ENCODE data around the gene NUP93. TPM values are rescaled to one million over a fixed set of nuclear protein-coding genes. Genes with fewer than 3 reads are reported as not detected.

The NUP93 gene
- total and polyA plus RNA-seq, 2 of the 8 experiments (the other 6 are each of a cell fraction or from before 2014, with no cell fraction given): 147 to 201 TPM

GRCh38 chr16:56742030-56742984 is 12.4 kb downstream of the NUP93 start (continued):
- TF ChIP-seq NRF1 (IDR thresholded peaks at IDR 0.05; ENCODE audit: low read depth, low read length): no peak
- no peak for TF ChIP-seq RFX5 (IDR thresholded peaks at IDR 0.05; ENCODE audit: borderline replicate concordance, low read depth, low read length)

All from H1 (cell line).